Epidermal melanocyte (primary cell): ENCODE results near the gene ZSCAN30.
"Not testable (repeated sequence)": the region's sequence is repeated elsewhere in the genome, so short reads cannot be mapped to it uniquely, and the experiment has no call there.

Source experiments
- DNase-seq: peaks from one replicate; pipeline ENCODE4 v3.0.0; 2011; ENCODE audit warnings: low spot score; ENCODE audit not compliant: insufficient read length

Gene ZSCAN30

GRCh38 chr18:35236571-35237363 is 53.3 kb downstream of the ZSCAN30 start:
- DNase-seq = no peak

GRCh38 chr18:35231052-35231451 is 59.0 kb downstream of the ZSCAN30 start:
- DNase-seq = peak; percentile 54

GRCh38 chr18:35227254-35227653 is 62.8 kb downstream of the ZSCAN30 start:
- no peak for DNase-seq

- DNase-seq = no peak
These were observed 66.2 kb downstream of the ZSCAN30 start for GRCh38 chr18:35223797-35224196.

- no peak for DNase-seq
These were observed 69.6 kb downstream of the ZSCAN30 start for GRCh38 chr18:35220424-35220823.

- not testable (repeated sequence) for DNase-seq
These were observed 70.7 kb downstream of the ZSCAN30 start for GRCh38 chr18:35219331-35219730.

GRCh38 chr18:35216611-35217010 is 73.4 kb downstream of the ZSCAN30 start:
- DNase-seq = not testable (repeated sequence)

GRCh38 chr18:35215026-35215425 is 75.0 kb downstream of the ZSCAN30 start:
- DNase-seq = no peak

- not testable (repeated sequence) for DNase-seq
These were observed 84.1 kb downstream of the ZSCAN30 start for GRCh38 chr18:35205746-35206458.

GRCh38 chr18:35205199-35205712 is 84.8 kb downstream of the ZSCAN30 start:
- no peak for DNase-seq

- peak; percentile 35 for DNase-seq
These were observed 87.0 kb downstream of the ZSCAN30 start for GRCh38 chr18:35203067-35203466.

- DNase-seq = no peak
These were observed 88.6 kb downstream of the ZSCAN30 start for GRCh38 chr18:35201256-35201931.
